HG03571 (cell line): ENCODE results near the gene TERB1.
A peak's percentile ranks its signal among the peaks of the same experiment; 100 is the strongest.
"Not testable (repeated sequence)": the region's sequence is repeated elsewhere in the genome, so short reads cannot be mapped to it uniquely, and the experiment has no call there.

ENCODE experiments used
- ATAC-seq: cut with Tn5 transposase; IDR thresholded peaks from one replicate; pipeline ENCODE4 v1.9.1; 2021; ENCODE audit not compliant: unreplicated experiment

The TERB1 gene

DNA sequence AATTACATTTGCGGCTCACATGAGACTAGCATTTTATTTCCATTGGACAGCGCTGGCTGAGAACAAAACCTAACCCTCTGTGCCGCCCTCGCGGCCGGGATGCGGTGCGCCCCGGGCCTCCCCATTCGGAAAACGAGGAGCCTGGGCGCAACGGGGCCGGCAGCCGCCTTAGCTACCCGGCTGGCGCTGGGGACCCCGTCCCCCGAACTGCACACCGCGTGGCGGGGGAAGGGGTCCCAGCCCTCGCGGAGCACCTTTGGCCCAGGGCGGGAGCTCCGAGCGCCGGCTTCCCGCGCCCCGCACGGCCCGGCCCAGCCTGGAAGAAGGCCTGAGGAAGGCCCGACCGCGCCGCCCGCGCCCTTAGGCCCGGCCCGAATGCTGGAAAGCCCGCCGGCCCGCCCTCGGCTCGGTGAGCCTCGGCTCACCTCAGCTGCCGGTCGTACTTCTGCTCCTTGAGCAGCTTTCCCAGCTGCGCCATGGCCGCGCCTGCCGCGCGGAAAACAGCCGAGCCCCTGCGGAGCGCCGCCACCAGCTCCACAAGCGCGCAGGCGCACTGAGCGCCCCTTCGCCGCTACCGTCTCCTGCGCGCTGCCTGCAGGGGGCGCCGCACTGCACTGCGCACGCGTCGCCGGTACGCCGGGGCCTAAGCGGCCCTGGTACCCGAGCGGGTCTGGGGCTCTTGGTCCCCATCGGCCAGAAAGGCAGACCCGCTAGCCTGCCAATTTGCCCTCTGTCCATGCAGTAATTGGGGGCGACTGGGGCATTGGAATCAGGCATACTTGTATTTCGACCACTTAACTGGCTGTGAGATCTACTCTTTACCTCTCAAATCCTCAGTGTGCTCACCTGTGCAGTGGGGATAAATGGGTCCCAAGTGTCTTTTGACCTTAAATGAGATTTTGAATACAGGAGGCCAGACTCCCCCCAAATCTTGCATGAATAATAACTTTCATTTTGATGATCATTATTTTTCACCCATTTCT is 29.3 kb upstream of the TERB1 start, which contains the start of gene NAE1:
NAE1 (minus strand) TSS at position 555 of the 983 bp plus-strand sequence; CDS start at position 478, 77 bp downstream.
- peak; percentile 82 for ATAC-seq

DNA sequence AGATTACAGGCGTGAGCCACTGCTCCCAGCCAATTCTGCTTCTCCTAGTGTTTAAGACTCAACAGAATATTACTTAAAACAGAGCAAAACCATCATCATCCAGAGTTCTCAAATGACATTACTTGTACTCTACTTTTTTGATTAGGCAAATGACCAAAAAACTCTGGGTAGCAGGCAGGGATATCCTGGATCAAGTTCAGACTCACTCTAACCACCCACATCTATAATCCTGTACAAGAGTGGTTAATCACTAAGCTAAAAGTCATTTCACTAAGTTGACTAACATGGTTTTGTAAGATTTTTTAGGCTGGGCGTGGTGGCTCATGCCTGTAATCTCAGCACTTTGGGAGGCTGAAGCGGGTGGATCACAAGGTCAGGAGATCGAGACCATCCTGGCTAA is 22.6 kb upstream of the TERB1 start:
- no peak for ATAC-seq

DNA sequence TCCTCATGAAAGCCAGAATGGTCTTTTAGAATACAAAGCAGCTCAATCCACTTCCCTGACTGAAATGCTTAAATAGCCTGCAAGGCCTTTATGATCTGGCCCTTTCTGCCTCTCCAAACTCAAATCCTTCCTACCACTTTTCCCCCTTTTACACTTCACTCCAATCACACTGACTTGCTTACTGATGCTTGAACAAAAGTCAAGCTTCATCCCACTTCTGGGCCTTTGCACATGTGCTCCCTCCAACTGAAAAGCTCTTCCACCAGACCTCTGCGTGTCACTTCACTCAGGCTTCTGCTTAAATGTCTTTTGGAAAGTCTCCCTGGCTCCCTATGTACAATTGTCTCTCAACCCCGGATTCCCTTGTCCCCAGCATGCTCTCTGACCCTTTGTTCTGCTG is 13.3 kb upstream of the TERB1 start:
- no peak for ATAC-seq

DNA sequence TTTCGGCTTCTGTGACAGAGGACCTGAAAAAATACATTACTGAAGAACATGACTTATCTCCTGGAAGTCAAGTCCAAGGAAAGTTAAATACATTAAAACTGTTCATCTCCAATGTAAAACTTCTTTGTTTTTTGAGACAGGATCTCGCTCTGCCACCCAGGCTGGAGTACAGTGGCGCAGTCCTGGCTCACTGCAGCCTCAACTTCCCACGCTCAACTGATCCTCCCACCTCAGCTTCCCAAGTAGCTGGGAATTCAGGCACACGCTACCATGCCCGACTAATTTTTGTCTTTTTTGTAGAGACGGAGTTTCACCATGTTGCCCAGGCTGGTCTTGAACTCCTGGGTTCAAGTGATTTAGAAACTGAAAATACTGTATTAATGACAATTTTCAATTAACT is 9.7 kb upstream of the TERB1 start:
- no peak for ATAC-seq

DNA sequence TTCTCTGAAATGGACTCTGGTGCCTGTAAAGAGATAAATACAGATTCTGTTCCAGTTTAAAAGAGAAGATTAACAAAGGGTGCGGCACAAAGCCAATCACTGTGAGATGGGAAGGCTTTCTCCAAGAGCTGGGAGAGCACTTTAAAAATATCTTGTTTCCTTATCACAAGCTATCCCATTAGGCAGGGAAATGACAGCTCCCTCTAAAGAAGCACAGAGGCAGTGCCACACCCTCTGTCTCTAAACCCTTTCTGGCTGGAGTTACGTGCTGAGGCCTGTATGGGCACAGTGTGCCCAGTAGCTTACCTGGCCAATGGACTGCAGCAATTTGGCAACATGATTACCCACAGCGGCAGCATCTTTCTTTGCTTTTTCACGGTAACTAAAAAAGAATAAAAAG is 9.0 kb upstream of the TERB1 start:
- no peak for ATAC-seq

DNA sequence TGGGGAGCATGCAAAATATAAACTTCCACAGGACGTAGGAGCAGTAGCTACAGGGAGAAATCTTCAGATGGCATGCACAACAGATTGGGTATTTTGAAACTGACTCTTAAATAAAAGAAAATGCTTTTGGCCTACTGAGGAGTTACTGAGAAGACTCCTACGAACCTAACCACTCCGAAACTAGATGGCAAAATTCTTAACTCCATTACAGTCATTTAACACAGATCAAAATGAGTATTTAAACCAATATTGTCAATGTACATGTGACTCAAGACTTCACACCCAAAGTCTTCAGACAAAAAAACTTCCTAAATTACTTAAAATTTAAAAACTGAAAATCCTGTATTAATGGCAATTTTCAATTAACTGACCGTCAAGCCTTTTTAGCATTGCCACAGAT is 8.4 kb upstream of the TERB1 start:
- no peak for ATAC-seq

DNA sequence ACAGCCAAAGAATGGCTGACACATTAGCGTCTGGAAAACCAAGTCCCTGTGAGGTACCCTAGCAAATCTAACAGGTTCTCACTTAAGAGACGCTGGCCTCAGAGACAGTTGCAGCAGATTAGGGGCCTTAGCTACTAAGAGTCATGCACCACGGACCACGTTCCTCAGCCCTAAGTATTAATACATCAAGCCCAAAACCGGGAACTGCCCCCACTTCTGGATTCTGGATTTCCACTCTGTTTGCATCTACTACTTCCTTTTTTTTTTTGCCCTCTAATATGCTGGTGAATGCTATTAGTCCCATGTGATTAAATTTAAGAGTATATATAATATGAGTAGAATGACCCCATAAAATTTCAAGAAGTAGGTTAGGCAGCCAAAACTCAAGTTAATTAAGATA is 775 bp upstream of the TERB1 start:
- ATAC-seq: no peak

DNA sequence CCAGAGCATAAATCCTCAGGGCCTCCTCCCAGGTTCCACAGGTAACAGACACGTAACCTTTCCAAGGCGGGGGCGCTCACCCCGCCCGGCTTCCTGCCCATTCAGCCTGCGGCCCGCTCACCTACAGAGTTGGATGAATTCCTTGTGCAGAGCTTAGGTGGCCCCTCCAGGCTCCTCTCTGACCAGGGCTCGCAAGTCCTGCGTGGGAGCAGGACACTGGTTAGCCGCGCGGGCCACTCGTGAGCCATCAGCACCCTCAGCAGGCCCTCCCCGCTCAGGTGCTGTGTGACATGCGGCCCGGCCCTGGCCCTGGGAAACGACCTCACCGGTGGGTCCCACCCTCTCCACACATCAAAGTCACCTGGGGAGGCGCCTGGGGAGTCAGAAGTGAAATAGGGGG is 528 bp downstream of the TERB1 start:
- no peak for ATAC-seq

DNA sequence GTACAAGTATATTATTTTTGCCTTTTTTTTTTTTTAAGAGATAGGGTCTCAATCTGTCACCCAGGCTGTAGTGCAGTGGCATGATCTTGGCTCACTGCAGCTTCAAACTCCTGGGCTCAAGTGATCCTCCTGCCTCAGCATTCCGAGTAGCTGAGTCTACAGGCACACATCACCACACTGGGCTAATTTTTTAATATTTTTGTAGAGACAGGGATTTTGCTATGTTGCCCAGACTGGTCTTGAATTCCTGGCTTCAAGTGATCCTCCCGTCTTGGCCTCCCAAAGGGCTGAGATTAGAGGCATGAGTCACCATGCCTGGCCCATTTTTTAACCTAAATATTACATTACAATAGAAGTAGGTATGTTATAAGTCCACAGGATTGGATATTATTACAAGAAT is 3.2 kb downstream of the TERB1 start:
- no peak for ATAC-seq

DNA sequence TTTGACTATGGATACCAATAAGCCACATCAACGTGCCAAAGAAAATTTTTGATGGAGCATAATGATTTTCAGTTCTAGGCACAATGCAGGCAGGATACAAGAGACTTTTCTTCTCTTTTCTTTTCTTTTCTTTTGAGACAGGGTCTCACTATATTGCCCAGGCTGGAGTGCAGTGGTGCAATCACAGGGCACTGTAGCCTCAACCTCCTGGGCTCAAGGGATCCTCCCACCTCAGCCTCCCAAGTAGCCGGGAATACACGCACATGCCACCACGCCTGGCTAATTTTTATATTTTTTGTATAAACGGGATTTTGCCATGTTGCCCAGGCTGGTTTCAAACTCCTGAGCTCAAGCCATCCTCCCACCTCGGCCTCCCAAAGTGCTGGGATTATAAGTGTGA is 7.4 kb downstream of the TERB1 start:
- ATAC-seq: not testable (repeated sequence)

DNA sequence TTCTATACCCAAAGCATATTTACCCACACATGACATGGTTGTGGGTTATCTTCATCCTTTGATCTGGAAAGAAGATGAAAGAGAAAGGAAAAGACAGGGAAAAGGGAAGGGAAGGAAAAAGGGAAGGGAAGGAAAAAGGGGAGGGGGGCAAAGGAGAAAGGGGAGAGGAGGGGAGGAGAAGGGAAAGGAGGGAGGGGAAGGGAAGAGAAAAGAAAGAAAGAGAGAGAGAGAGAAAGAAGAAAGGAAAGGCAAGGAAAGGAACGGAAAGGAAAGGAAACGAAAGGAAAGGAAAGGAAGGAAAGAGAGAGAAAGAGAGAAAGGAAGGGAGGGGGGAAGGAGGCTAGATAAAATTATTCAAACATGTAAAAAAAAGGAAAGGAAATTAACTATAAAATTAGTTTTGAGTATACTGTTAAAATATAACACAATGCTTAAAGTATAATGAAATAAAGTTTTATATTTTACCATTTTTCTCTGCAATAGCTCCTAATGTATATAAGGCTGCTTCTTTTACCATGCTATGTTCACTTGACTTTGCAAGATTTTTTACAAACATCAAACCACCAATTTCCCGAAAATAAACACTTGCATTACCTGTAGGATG is 11.2 kb downstream of the TERB1 start:
- ATAC-seq: no peak

DNA sequence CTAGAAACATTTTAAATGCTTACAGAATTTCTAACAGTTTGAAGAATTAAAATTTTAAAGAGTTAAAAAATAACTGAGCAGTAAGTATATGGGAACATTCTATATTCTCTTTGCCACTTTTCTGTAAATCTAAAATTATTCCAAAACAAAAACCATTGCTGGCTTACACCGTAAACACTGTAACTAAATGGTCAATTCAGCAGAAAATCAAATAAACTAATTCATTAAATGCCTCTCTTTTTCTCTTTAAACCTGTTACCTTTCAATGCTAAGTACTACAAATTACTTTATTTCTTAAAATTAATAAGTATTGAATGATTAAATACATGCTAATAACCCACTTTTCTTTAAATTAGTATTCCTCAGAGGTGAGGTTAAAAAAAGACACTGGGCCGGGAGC is 14.0 kb downstream of the TERB1 start:
- ATAC-seq: no peak

DNA sequence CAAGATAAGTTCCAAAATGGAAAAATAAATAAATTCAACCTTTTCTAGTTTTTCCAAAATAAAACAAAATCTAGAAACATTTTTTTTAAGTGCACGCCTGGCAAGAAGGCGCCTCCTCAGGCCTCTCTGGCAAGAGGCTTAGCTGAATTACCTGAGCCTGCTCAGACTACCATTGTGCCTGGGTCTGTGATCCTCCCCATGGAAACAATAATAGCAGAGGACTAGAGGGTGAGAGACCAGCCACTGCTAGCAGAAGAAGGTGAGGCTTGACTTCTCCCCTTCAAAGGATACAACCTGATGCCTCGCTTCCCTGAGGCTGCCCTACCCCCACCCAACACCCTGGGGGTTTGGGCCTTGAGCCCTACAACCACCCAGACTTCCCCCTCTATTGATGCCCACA is 14.8 kb downstream of the TERB1 start:
- ATAC-seq: no peak

DNA sequence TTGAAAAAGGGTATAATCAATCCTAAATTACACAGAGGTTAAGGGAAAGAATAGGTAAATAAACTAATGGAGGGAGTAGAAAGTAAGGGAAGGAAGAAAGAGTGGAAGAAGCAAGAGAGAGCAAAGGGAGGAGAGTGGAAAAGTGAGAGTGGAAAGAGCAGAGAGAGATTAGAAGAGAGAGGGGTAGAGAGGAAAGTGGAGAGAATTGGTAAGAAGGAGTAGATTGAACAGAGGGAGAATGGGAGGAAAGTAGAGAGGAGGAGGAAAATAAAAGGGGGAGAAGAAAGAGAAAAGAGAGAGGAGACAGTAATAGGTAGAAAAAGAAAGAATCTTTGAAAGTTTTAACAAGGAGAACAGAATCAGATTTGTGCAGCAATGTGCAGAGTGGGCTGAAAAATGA is 24.9 kb downstream of the TERB1 start:
- ATAC-seq: no peak

DNA sequence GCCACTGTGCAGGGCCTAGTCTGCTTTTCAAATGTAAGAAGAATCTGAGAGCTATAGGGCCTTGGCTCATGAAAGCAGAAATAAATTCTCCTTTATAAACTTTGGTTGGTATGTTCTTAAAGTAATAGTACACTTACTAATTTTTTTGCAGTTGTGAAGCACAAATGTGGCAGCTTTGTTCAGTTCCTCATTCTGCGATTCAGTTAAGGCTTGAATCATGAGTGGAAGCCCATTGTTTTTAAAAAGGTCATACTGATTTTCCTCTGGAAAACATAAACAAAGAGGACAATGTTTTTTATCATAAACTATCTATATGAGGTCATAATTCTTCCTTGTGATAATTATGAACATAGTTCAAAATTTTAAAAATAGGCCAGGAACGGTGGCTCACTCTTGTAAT is 26.4 kb downstream of the TERB1 start:
- ATAC-seq: no peak

DNA sequence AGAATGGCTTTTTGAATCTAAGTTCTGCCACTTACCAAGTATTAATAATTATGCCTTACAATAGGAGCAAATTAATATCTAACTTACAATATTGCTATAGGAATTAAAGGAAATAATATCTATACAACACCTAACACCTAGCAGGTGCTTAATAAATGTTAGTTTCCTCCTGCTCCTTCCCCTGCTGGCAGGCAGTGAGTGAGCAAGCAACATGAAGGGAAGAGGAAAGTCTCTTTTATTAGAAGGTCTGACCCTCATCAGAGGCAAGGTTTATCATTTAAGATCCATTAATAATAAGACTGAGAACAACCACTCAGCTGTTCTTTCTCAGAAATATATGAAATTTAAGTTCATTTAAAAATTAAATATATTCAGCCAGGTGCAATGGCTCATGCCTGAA is 43.3 kb downstream of the TERB1 start:
- ATAC-seq: no peak

DNA sequence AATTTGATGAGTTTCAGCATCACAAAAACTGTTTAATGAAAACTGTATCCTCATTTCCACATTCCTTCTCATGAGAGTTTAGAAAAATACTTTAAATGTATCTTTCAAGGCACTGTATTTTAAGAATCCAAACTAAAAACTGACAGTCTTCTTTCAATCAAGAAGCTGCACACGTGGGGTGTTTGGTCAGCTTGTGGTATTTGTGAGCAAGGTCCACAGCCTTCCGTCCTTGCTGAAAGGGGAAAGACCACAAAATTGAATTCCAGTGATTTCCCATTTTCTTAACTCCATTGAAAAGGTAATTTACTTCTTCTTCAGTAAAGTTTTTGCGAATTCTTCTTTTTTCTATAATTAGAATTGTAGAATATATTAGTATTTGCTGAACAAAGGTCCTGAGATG is 46.6 kb downstream of the TERB1 start:
- no peak for ATAC-seq

DNA sequence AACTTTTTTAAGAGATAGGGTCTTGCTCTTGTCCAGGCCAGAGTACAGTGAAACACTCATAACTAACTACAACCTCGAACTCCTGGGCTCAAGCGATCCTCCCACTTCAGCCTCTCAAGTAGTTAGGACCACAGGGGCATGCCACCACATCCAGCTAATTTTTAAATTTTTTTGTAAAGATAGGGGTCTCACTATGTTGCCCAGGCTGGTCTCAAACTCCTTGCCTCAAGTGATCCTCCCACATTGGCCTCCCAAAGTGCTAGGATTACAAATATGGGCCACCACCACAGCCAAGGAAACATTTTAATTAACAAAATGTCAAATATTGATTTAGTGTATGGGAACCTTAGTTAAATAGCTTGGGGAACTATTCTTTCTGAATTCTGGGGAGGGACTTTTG is 47.2 kb downstream of the TERB1 start:
- no peak for ATAC-seq

DNA sequence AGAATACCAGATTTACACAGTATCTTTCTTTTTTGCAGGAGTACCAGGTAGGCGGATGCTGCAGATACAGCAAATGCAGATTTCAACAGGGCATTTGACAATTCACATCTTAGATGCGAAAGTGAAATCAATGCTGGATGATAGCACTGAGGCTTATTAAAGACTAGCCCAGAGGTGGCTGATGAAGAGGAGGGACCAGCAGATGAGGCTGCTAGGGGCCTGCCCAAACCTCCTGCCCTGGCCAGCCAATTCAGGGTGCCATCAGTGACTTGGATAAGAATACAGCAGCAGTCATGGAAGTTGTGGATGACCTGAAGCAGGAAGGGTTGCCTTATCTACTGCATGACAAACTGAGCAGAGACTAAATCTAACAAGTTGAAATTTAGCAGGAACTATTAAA is 48.4 kb downstream of the TERB1 start:
- no peak for ATAC-seq

DNA sequence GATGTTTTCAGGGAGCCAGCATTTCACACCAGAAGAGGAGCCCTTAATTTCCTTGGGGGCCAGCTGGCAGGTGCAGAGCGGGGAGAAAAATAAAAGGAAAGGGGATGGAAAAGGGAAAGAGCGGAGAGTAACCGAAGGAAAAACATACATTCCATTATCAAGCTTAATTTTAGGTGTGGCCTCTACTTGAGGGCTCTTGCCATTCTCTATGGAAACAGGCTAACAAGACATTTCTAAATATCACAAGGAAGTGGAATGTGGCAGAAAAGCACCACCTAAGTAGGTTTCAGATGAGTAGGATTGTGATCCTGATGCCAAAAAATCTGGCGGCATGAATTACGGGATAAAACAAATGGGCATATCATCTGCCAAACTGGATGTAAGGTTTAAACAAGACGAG is 49.0 kb downstream of the TERB1 start:
- ATAC-seq: no peak

DNA sequence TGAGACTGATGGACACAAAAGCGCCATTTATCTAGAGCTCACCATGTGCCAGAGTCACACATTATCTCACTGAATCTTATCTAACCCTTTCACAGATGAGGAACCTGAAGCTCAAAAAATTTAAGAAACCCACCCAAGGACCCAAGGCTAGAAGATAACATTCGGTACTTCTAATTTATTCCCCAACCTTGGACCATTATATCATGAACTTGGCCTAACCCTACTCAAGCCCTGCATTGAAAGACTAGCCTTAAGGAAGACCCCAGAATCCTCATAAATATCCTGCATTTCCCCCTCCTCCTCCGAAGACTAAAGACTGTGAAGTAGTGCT is 49.4 kb downstream of the TERB1 start:
- ATAC-seq: no peak

DNA sequence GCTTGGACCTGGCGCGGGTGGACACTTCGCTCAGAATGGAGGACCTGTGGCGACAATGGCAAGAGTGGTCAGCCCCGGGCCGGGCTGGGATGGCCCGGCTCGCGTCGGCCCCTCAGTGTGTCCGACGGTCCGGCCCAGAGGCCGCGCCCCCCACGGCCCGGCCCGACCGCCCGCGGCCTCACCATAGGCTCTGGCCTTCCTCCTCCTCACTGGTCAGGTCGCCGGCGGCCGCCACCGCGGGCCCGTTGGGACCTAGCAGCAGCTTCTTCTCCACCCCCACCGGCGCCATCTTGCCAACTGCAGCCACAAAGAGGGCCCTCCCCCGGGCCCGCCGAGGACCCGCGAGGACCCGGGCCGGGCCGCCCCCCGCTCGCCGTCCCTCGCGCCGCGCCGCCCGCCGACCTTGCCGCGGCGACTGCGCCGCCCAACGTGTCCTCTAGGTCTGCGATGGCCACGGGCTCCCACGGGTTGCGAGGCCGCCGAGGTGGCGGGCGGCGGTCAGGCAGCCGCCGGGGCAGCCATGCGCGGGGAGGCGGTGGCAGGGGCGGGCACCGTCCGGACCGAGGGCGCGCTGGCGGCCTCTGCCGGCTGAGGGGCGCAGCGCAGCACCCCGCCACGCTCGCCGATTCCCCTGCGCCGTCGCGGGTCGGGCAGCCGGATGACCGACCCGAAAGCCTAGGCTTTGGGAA is 49.9 kb downstream of the TERB1 start, which contains the start of gene DYNC1LI2:
DYNC1LI2 (minus strand) TSS at position 307 of the 689 bp plus-strand sequence; CDS start at position 289, 18 bp downstream.
- ATAC-seq: peak; percentile 80
